ENCODE results near the gene DNAH11. TPM values are rescaled to one million over a fixed set of nuclear protein-coding genes. Genes with fewer than 3 reads are reported as not detected.

The DNAH11 gene
- total RNA-seq, 6 donors from 2014 or later: 4.2 to 45.5 (median 12.0) TPM

DNA sequence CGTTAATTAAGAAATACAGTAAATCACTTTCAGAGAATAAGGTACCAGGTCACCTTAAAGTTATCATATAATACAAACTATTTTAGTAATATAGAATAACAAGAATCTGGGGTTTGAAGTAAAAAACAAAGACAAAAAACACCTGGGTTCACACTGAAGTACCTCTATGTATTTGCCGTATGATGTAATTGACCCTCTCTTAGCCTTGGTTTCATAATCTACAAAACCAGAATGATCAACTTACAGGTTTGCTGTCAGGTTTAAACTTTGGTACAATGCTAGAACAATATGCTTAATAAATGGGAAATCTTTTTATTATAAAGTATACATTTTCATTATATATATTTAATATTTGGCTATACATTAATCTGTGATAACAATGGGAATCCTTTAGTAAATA, 344.5 kb downstream of the DNAH11 start:
- Histone ChIP-seq H3K4me3 (no peak overlapping the region), H3K36me3 (no peaks in the 10 kb centered on the region), H3K27me3 (no peaks in the 10 kb centered on the region), H3K9me3 (no peaks in the 10 kb centered on the region), H3K27ac (no peak overlapping the region), H3K4me1 (no peaks in the 10 kb centered on the region)
- DNase-seq (no peak), ATAC-seq (ENCODE audit: low FRiP score in 2 of 2) (no peak)
- 75 to 78% methylated on average over 2 of the region's 2 CpGs for WGBS, 2 donors
- TF ChIP-seq POLR2A (IDR thresholded peaks at IDR 0.05) (no peak), EP300 (IDR thresholded peaks at IDR 0.05) (no peak), POLR2AphosphoS5 (IDR thresholded peaks at IDR 0.05) (no peak)

DNA sequence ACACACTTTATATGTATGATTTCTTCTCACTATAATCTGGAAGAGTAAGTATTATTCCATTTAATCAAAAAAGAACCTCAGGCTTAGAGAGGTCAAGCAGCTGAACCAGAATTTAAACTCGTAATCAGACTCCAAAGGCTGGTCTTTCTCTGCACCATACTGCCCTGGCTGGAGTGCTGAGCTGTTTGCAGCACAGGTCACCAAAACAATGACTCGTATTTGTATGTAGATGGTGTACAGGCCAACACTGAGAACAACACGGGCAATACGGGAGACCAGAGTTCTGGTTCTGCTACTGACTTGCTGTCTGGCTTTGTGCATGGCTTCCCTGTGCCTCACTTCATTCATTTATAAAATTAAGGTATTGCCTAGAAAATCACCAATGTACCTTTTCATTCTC, 344.9 kb downstream of the DNAH11 start:
- Histone ChIP-seq H3K4me3 (no peak overlapping the region), H3K36me3 (no peaks in the 10 kb centered on the region), H3K9me3 (no peaks in the 10 kb centered on the region), H3K4me1 (no peaks in the 10 kb centered on the region), H3K27me3 (no peaks in the 10 kb centered on the region), H3K27ac (no peak overlapping the region)
- DNase-seq (no peak), ATAC-seq (ENCODE audit: low FRiP score in 2 of 2) (no peak)
- WGBS, 2 donors: 65 to 83% methylated on average over 4 of the region's 4 CpGs
- TF ChIP-seq POLR2A (IDR thresholded peaks at IDR 0.05): no peak
- TF ChIP-seq EP300 (IDR thresholded peaks at IDR 0.05): no peak
- TF ChIP-seq, protein P1, sequence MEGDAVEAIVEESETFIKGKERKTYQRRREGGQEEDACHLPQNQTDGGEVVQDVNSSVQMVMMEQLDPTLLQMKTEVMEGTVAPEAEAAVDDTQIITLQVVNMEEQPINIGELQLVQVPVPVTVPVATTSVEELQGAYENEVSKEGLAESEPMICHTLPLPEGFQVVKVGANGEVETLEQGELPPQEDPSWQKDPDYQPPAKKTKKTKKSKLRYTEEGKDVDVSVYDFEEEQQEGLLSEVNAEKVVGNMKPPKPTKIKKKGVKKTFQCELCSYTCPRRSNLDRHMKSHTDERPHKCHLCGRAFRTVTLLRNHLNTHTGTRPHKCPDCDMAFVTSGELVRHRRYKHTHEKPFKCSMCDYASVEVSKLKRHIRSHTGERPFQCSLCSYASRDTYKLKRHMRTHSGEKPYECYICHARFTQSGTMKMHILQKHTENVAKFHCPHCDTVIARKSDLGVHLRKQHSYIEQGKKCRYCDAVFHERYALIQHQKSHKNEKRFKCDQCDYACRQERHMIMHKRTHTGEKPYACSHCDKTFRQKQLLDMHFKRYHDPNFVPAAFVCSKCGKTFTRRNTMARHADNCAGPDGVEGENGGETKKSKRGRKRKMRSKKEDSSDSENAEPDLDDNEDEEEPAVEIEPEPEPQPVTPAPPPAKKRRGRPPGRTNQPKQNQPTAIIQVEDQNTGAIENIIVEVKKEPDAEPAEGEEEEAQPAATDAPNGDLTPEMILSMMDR (IDR thresholded peaks at IDR 0.05): no peak
- no peak for TF ChIP-seq POLR2AphosphoS5 (IDR thresholded peaks at IDR 0.05)

DNA sequence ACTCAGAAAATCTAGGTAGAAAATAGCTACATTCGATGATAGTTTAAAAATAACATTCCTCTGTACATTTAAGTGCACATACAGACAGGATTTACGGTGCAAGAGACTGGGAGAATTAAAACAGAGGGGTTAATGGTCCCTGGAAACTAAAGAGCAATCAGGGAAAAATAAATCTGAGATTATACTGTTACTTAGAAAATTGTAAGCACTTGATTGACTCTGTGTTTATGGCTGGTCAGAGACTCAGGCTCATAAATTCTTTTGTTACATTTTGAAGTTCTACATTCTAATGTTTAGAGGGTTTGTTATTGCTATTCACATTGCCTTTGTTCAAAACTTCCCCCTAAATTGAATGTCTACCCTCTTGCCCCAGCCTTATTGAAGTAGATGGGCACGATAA, 348.5 kb downstream of the DNAH11 start:
- whole genome bisulfite sequencing, 2 donors: 92 to 94% methylated on average over 3 of the region's 3 CpGs
- Histone ChIP-seq H3K4me1 (no peaks in the 10 kb centered on the region), H3K4me3 (no peak overlapping the region), H3K27ac (no peak overlapping the region), H3K9me3 (no peaks in the 10 kb centered on the region), H3K36me3 (no peaks in the 10 kb centered on the region), H3K27me3 (no peaks in the 10 kb centered on the region)
- no peak for ATAC-seq (ENCODE audit: low FRiP score in 2 of 2)
- DNase-seq: no peak
- TF ChIP-seq POLR2AphosphoS5 (IDR thresholded peaks at IDR 0.05) (no peak), EP300 (IDR thresholded peaks at IDR 0.05) (no peak), POLR2A (IDR thresholded peaks at IDR 0.05) (no peak)
- TF ChIP-seq, protein P1 (IDR thresholded peaks at IDR 0.05): no peak

DNA sequence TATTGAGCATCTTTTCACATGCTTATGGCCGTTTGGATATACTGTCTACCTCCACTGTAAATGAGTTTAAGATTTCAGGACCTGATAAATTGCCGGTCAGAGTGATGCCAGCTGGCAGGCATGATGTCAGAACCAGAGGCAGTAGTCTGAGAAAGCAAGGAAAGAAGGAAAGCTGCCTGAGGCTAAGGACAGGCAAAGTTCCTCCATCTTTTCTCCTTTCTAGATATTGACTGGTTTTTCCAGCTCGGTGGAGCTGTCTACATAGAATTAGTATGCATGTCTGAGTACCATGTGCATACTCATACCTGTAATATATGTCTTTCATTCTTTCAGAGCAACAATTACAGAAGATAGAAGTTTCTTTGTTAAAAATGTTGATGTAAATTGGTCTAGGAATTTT, 350.6 kb downstream of the DNAH11 start:
- Histone ChIP-seq H3K27me3 (no peaks in the 10 kb centered on the region), H3K4me3 (no peak overlapping the region), H3K27ac (no peak overlapping the region), H3K4me1 (no peaks in the 10 kb centered on the region), H3K36me3 (peaks cover 0 to under 1% (median 0%) of the 10 kb centered on the region in 4 donors), H3K9me3 (no peaks in the 10 kb centered on the region)
- no peak for ATAC-seq (ENCODE audit: low FRiP score in 2 of 2)
- TF ChIP-seq POLR2A (IDR thresholded peaks at IDR 0.05) (no peak), POLR2AphosphoS5 (IDR thresholded peaks at IDR 0.05) (no peak), EP300 (IDR thresholded peaks at IDR 0.05) (no peak)
- TF ChIP-seq, protein P1 (IDR thresholded peaks at IDR 0.05): no peak
- 90 to 94% methylated on average over 3 of the region's 3 CpGs for WGBS, 2 donors
- no peak for DNase-seq

DNA sequence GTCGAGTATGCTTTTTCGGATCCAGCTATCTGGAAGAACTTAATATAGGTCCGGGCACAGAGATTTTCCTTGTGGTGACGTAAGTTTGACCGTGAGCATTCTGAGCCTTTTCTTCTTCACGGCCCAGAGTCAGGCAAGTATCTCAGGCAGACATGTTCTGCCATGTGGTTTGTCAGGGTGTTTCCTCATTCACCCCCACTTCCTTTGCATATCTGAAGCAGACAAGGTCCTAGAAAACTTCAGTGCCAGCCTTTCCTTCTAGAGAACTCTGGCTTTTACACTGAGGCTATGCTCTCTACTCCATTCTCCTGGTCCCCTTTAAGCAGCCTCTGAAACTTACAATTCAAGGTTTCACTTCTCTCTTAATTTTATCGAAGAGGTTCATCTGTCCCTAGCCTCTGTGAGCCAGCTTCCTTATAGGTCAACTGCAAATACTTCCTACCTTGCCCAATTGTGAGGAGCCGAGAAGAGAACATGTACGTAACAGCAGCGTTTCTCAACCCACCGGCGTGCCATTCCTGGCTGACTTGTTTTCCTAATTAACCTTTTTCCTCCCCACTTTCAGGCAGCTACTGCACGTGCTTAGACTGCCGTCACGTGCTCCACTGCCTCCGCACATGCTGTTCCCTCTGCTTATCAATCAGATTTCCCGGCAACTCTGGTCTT, 355.6 kb downstream of the DNAH11 start:
- H3K9me3 ChIP-seq: no peaks in the 10 kb centered on the region
- peak; percentile 49 to 57 for ATAC-seq (ENCODE audit: low FRiP score in 2 of 2)
- TF ChIP-seq POLR2A (IDR thresholded peaks at IDR 0.05): no peak
- peak in 1 of 2 donors; percentile 22 for TF ChIP-seq POLR2AphosphoS5 (IDR thresholded peaks at IDR 0.05)
- WGBS, 2 donors: 55 to 71% methylated on average over 17 of the region's 17 CpGs
- no peaks in the 10 kb centered on the region for H3K27me3 ChIP-seq
- H3K4me3 ChIP-seq: peak overlapping the region in 2 of 4 donors; percentile 18 to 28
- peak in 1 of 2 donors; percentile 46 for DNase-seq
- H3K27ac ChIP-seq: peak overlapping the region; percentile 34 to 62 (median 36)
- peaks cover 0 to 26% (median 8%) of the 10 kb centered on the region in 4 donors for H3K36me3 ChIP-seq
- peaks cover 0 to 5% (median 0%) of the 10 kb centered on the region in 4 donors for H3K4me1 ChIP-seq

DNA sequence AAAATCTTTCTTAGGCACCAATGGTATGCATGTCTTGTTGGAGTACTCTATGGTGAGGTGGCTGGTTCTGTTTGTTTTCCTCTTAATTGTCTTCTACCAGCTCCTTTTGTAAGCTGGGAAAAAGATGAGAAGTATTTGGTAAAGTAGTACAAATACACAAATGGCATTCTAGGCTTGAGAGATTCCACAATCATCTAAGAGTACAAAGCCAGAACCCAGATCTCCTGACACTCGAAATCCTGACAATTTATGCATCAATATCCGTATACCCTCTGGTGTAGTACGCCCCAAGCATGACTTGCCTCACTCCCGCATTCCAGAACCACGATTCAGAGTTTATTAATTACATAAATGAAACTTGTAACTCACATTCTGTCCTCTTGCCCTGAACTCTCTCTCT, 359.4 kb downstream of the DNAH11 start:
- H3K36me3 ChIP-seq: peaks cover 0 to 64% (median 26%) of the 10 kb centered on the region in 4 donors
- no peak overlapping the region for H3K27ac ChIP-seq
- H3K27me3 ChIP-seq: no peaks in the 10 kb centered on the region
- H3K4me3 ChIP-seq: no peak overlapping the region
- H3K9me3 ChIP-seq: no peaks in the 10 kb centered on the region
- TF ChIP-seq POLR2A (IDR thresholded peaks at IDR 0.05) (no peak), EP300 (IDR thresholded peaks at IDR 0.05) (no peak), POLR2AphosphoS5 (IDR thresholded peaks at IDR 0.05) (no peak)
- TF ChIP-seq, protein P1 (IDR thresholded peaks at IDR 0.05): no peak
- DNase-seq (no peak), ATAC-seq (ENCODE audit: low FRiP score in 2 of 2) (no peak)
- 76 to 78% methylated on average over 5 of the region's 5 CpGs for WGBS, 2 donors
- H3K4me1 ChIP-seq: peaks cover 0 to 5% (median 0%) of the 10 kb centered on the region in 4 donors

Data from upper lobe of left lung (tissue), 6 donors.